Melanocyte of skin (primary cell): ENCODE results near the gene PSMB5. TPM values are rescaled to one million over a fixed set of nuclear protein-coding genes. Genes with fewer than 3 reads are reported as not detected.

Source experiments
- total RNA-seq, 2 donors: library from RNA; depleted of rRNA; stranded (reverse); fragments of >200 nt; gene quantifications; 2 replicates each; pipeline ENCODE4 v1.2.3, GENCODE V29; 2012

Gene PSMB5
- 100 to 1,000 TPM; 142 to 208 TPM for total RNA-seq

DNA sequence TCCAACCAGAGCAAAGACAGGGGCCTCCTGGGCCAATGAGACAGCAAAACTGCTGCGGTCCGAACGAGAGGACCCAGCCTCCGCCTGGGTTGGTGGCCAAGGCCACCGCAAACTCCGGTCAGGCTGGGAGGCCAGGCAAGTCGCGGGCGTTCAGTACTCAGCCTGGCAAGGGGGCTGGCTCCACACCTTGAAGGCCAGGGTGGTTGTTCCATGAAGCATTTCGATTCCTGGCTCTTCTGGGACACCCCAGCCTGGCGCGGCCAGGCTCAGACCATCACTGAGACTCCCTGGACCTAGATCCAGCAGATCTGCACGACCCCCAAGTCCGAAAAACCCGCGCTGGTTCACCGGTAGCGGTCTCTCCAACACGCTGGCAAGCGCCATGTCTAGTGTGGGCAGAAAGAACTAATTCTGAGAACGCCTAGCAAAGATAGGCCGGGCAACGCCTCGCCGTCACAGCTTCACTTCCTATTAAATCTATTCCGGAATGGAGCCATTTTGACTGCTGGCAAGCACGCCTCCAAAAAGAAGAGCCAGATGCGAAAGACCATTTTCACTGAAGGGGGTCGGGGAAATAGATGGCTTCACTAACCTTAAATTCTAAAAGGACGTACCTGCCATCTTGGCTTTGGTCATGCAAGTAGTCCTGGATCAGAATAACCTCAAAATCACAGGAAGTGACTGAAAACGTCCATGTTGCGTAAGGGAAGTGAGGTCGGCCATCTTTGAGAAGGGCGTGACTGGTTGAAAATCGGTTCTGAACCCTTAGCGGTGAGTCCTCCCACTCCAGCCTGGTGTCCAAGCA, at the start of gene PSMB5:
Gene PSMB5 (minus strand): TSS at position 403 of the 805 bp plus-strand sequence. CDS start 19 bp downstream, at position 384.

DNA sequence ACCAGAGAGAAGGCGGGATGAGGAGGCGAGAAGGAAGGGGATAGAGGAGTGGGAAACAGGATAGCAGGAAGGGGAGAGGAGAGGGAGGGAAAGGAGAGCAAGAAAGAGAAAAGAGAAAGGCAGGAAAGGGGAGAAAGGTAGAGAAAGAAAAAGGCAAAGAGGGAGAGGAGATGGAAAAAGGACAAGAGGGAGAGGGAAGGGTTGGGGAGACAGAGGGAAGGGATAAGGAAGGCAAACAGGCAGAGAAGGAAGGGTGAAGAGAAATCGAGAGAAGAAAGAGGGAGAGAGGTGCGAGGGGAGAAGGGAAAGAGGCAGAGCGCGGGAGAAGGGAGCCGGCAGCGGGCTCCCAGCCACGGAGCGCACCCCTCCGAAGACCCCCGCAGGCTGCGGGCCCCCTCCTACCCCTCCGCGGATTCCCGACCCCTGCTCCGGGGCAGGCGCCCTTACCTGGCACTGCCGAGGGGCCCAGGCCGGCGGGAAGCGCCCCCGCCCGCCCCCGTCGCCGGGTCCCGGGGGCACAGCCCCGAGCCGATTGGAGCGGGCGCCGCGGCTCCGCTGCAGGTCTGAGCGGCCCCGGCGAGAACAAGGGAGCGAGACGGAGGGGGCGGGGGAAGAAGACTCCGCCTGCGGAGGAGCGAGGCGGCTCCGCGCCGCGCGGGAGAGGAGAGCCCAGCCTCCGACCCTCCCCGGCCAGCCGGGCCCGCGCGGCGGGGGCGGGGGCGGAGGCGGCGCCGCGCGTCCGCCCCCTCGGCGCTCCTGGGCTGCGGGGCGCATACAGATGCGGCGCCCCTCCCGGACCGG, 22.5 kb upstream of the PSMB5 start, which contains the start of gene CDH24:
Gene CDH24 (minus strand): TSS at position 565 of the 801 bp plus-strand sequence. CDS start 1,787 bp downstream, outside the sequence.

DNA sequence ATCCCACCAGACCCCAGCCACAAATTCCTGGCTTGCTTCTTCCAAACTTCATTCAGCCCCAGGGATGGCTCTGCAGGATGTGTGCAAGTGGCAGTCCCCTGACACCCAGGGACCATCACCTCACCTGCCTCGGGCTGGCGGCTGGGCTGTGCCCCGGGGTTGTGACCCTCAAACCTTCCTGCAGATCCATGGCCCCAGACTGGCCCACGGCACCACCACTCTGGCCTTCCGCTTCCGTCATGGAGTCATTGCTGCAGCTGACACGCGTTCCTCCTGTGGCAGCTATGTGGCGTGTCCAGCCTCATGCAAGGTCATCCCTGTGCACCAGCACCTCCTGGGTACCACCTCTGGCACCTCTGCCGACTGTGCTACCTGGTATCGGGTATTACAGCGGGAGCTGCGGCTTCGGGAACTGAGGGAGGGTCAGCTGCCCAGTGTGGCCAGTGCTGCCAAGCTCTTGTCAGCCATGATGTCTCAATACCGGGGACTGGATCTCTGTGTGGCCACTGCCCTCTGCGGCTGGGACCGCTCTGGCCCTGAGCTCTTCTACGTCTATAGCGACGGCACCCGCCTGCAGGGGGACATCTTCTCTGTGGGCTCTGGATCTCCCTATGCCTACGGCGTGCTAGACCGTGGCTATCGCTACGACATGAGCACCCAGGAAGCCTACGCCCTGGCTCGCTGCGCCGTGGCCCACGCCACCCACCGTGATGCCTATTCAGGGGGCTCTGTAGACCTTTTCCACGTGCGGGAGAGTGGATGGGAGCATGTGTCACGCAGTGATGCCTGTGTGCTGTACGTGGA, 7.7 kb upstream of the PSMB5 start, which contains the start of gene PSMB11:
Gene PSMB11 (plus strand): TSS at position 51 of the 804 bp plus-strand sequence. CDS start 14 bp downstream, at position 65.

DNA sequence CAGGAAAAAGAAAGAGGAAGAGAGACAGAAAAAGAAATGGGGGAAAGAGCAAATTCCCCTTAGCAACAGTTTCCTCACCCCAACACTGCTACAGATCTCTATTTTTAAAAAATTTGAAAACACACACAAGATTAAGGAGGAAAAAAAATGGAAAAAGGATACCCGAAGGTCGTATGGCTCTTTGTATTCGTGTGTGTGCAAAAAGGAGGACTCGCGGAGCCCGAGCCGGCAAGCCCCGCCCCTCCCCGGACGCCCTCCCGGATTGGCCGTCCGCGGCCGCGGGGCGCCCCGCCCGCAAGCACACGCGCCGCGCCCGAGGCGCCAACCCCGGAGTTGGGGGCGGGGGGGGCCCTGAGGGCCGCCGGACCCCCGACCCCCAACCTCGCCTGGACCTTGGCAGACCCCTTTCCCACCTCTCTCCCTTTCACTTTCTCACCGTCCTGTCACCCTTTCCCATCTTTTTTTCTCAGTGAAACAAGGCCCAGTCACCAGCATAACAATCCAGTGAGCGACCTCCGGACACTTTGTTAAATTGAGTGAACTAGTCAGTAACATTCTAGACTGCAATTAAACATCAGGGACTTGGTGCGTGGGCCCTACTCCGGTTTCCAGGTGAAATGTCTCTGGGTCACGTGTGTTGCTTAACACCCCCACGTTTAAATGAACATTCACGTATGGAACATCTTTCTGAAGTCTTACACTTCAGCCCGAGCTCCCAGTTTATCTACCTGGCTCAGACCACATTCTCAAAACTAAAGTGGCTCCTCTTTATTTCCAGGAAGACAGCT, 24.6 kb downstream of the PSMB5 start, which contains the start of gene C14orf93:
Gene C14orf93 (minus strand): TSS at position 205 of the 788 bp plus-strand sequence. CDS start 11,120 bp downstream, outside the sequence.

DNA sequence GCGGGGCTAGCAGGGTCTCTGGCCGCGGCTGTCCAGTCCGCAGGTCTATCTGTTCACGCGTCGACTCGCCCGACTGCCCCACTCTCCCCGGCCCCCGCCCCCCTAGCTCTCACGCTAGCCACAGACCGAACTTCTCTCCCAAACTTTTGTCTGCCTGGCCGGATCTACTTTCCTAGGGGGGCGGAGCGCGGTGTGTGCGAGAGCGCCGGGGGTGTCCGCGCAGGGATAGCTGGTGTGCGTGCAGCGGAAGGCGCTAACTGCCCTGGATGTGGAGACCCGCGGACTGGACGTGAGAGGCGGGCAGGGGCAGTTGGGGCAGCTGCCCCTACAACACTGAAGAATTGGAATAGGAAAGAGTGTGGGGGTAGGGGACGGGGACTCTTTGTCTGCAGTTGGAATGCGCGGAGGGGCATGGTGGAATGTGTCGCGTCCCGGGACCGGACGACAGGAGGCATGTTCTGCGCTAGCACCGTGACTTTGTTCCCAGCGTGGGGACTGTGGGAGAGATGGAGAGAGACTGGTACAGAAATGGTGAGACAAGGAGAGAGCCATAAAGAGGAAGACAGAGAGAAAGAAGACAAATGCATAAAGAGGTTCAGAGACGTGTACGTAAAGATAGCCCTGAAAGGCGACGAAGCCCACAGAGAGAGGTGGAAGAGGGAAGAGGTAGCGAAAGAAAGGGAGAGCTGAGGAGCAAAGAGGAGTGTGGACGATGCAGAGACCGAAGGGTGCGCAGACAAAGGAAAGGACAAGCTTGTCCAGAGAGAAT, 52.0 kb downstream of the PSMB5 start, which contains the start of gene AJUBA:
Gene AJUBA (minus strand): TSS at position 75 of the 769 bp plus-strand sequence. CDS start 285 bp downstream, outside the sequence.

Other genes with a start within 250 kb of the PSMB5 start
- gene SLC7A7, start 219.5 kb downstream of the PSMB5 start, total RNA-seq: 1 to 10 TPM in 1 of 2 donors, under 1 TPM in 1; 0.34 to 1.7 TPM
- 10 to 100 TPM; 35.1 to 38.3 TPM for gene MRPL52, start 205.0 kb downstream of the PSMB5 start, total RNA-seq
- gene MMP14, start 198.3 kb downstream of the PSMB5 start, total RNA-seq: 100 to 1,000 TPM; 336 to 370 TPM
- 10 to 100 TPM; 68.9 to 80.5 TPM for gene LRP10, start 163.2 kb downstream of the PSMB5 start, total RNA-seq
- under 1 TPM in 1 of 2 donors, not detected in 1; under 0.01 TPM for gene REM2, start 151.7 kb downstream of the PSMB5 start, total RNA-seq
- gene RBM23, start 115.8 kb downstream of the PSMB5 start, total RNA-seq: 10 to 100 TPM; 66.9 to 89.5 TPM
- gene PRMT5, start 105.5 kb downstream of the PSMB5 start, total RNA-seq: 100 to 1,000 TPM in 1 of 2 donors, 10 to 100 TPM in 1; 65.0 to 103 TPM
- gene HAUS4, start 77.8 kb downstream of the PSMB5 start, total RNA-seq: 10 to 100 TPM; 31.0 to 52.0 TPM
- gene AJUBA, start 52.3 kb downstream of the PSMB5 start, total RNA-seq: 1 to 10 TPM; 2.0 to 2.1 TPM
- gene C14orf93, start 24.8 kb downstream of the PSMB5 start, total RNA-seq: 1 to 10 TPM; 6.9 to 9.7 TPM
- gene PSMB11, start 7.3 kb upstream of the PSMB5 start, total RNA-seq: not detected
- 1 to 10 TPM; 1.7 to 2.7 TPM for gene CDH24, start 22.6 kb upstream of the PSMB5 start, total RNA-seq
- gene ACIN1, start 60.2 kb upstream of the PSMB5 start, total RNA-seq: 10 to 100 TPM; 84.7 to 93.2 TPM
- 10 to 100 TPM; 39.6 to 55.3 TPM for gene C14orf119, start 60.6 kb upstream of the PSMB5 start, total RNA-seq
- not detected for gene CIROP, start 70.1 kb upstream of the PSMB5 start, total RNA-seq
- gene CEBPE, start 84.4 kb upstream of the PSMB5 start, total RNA-seq: not detected
- 10 to 100 TPM; 24.1 to 43.3 TPM for gene SLC7A8, start 148.8 kb upstream of the PSMB5 start, total RNA-seq
- gene RNF212B, start 203.0 kb upstream of the PSMB5 start, total RNA-seq: under 1 TPM in 1 of 2 donors, not detected in 1; 0.34 TPM